HepG2 (cell line): ENCODE data around the gene ARTN. TPM values are rescaled to one million over a fixed set of nuclear protein-coding genes. Genes with fewer than 3 reads are reported as not detected.

Experiments used
- KDM3A ChIP-seq: IDR thresholded peaks from 2 replicates; pipeline ENCODE4 v1.6.1; 2018; ENCODE audit warnings: low read depth, missing compliant biosample characterization
- MIXL1 ChIP-seq: IDR thresholded peaks from 2 replicates; pipeline ENCODE4 v1.6.1; 2016
- MYC ChIP-seq: sonication (generic); formaldehyde crosslinking; IDR thresholded peaks from 2 replicates; pipeline ENCODE4 v1.9.0; 2021; ENCODE audit warnings: missing genetic modification reagents, borderline replicate concordance
- STAG1 ChIP-seq: sonication (generic); formaldehyde crosslinking; IDR thresholded peaks from 2 replicates; pipeline ENCODE4 v1.4.0; 2020; ENCODE audit warnings: missing genetic modification reagents
- ZNF24 ChIP-seq: fragments of 450-650 bp; IDR thresholded peaks from 2 replicates; pipeline ENCODE4 v1.6.1; 2017; ENCODE audit warnings: antibody characterized with exemption, mild to moderate bottlenecking
- ZNF451 ChIP-seq: sonication (generic); formaldehyde crosslinking; IDR thresholded peaks from 2 replicates; pipeline ENCODE4 v1.5.0; 2020; ENCODE audit warnings: mild to moderate bottlenecking, missing genetic modification reagents
- ZSCAN20 ChIP-seq: sonication (generic); formaldehyde crosslinking; IDR thresholded peaks from 2 replicates; pipeline ENCODE4 v1.4.0; 2020; ENCODE audit warnings: missing genetic modification reagents, mild to moderate bottlenecking, borderline replicate concordance
- polyA plus RNA-seq, 8 experiments: library from polyadenylated mRNA; depleted of rRNA in 3 of 8; stranded (reverse) in 7 of 8; unstranded in 1 of 8; fragments of >200 nt; fragmentation: Illumina TruSeq in 4 of 8; extraction: Trizol in 4 of 8; gene quantifications; 2 replicates each; pipeline versions ENCODE4 v1.2.1 to v1.2.3, GENCODE V29; 2011 to 2016; ENCODE audit warnings: low read depth in 4 of 8, missing spikeins in 1 of 8, mixed read lengths in 1 of 8; ENCODE audit not compliant: insufficient read depth in 1 of 8
- total RNA-seq, 5 experiments: library from RNA; depleted of rRNA; stranded (reverse); fragments of >200 nt; fragmentation: Illumina TruSeq; extraction: Trizol; gene quantifications; 2 replicates each; pipeline ENCODE4 v1.2.3, GENCODE V29; 2016; ENCODE audit warnings: low read depth in 1 of 5
- TF ChIP-seq, protein P1 (sequence below): sonication (generic); formaldehyde crosslinking; IDR thresholded peaks from 2 replicates; pipeline ENCODE4 v1.9.0; 2021; ENCODE audit warnings: missing genetic modification reagents, borderline replicate concordance
- TF ChIP-seq, protein P2 (sequence below): sonication (generic); formaldehyde crosslinking; IDR thresholded peaks from 2 replicates; pipeline ENCODE4 v1.5.0; 2020; ENCODE audit warnings: mild to moderate bottlenecking, missing genetic modification reagents, borderline replicate concordance
- TF ChIP-seq, protein P3 (sequence below): sonication (generic); formaldehyde crosslinking; IDR thresholded peaks from 2 replicates; pipeline ENCODE4 v1.4.0; 2020; ENCODE audit warnings: missing genetic modification reagents
- TF ChIP-seq, protein P4 (sequence below): sonication (generic); formaldehyde crosslinking; IDR thresholded peaks from 2 replicates; pipeline ENCODE4 v1.4.0; 2020; ENCODE audit warnings: missing genetic modification reagents
- TF ChIP-seq, protein P5 (sequence below): sonication (generic); formaldehyde crosslinking; IDR thresholded peaks from 2 replicates; pipeline ENCODE4 v1.5.0; 2020; ENCODE audit warnings: missing genetic modification reagents, mild to moderate bottlenecking, borderline replicate concordance

ARTN gene
- total and polyA plus RNA-seq, 2 of the 13 experiments (the other 11 are each of a cell fraction or from before 2014, with no cell fraction given), result 0.11 to 0.62 TPM

DNA sequence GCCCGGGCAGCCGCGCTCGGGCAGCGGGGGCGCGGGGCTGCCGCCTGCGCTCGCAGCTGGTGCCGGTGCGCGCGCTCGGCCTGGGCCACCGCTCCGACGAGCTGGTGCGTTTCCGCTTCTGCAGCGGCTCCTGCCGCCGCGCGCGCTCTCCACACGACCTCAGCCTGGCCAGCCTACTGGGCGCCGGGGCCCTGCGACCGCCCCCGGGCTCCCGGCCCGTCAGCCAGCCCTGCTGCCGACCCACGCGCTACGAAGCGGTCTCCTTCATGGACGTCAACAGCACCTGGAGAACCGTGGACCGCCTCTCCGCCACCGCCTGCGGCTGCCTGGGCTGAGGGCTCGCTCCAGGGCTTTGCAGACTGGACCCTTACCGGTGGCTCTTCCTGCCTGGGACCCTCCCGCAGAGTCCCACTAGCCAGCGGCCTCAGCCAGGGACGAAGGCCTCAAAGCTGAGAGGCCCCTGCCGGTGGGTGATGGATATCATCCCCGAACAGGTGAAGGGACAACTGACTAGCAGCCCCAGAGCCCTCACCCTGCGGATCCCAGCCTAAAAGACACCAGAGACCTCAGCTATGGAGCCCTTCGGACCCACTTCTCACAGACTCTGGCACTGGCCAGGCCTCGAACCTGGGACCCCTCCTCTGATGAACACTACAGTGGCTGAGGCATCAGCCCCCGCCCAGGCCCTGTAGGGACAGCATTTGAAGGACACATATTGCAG lies 3.0 kb downstream of the ARTN start (continued):
- TF ChIP-seq ZNF451, result no peak
- no peak for TF ChIP-seq ZNF24
- TF ChIP-seq MYC (CRISPR knock-in tag), result no peak
- peak; percentile 18; the same call in 1 of the 2 replicates for TF ChIP-seq KDM3A (CRISPR knock-in tag)
- TF ChIP-seq, protein P1, sequence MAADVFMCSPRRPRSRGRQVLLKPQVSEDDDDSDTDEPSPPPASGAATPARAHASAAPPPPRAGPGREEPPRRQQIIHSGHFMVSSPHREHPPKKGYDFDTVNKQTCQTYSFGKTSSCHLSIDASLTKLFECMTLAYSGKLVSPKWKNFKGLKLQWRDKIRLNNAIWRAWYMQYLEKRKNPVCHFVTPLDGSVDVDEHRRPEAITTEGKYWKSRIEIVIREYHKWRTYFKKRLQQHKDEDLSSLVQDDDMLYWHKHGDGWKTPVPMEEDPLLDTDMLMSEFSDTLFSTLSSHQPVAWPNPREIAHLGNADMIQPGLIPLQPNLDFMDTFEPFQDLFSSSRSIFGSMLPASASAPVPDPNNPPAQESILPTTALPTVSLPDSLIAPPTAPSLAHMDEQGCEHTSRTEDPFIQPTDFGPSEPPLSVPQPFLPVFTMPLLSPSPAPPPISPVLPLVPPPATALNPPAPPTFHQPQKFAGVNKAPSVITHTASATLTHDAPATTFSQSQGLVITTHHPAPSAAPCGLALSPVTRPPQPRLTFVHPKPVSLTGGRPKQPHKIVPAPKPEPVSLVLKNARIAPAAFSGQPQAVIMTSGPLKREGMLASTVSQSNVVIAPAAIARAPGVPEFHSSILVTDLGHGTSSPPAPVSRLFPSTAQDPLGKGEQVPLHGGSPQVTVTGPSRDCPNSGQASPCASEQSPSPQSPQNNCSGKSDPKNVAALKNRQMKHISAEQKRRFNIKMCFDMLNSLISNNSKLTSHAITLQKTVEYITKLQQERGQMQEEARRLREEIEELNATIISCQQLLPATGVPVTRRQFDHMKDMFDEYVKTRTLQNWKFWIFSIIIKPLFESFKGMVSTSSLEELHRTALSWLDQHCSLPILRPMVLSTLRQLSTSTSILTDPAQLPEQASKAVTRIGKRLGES, result no peak
- TF ChIP-seq, protein P2, sequence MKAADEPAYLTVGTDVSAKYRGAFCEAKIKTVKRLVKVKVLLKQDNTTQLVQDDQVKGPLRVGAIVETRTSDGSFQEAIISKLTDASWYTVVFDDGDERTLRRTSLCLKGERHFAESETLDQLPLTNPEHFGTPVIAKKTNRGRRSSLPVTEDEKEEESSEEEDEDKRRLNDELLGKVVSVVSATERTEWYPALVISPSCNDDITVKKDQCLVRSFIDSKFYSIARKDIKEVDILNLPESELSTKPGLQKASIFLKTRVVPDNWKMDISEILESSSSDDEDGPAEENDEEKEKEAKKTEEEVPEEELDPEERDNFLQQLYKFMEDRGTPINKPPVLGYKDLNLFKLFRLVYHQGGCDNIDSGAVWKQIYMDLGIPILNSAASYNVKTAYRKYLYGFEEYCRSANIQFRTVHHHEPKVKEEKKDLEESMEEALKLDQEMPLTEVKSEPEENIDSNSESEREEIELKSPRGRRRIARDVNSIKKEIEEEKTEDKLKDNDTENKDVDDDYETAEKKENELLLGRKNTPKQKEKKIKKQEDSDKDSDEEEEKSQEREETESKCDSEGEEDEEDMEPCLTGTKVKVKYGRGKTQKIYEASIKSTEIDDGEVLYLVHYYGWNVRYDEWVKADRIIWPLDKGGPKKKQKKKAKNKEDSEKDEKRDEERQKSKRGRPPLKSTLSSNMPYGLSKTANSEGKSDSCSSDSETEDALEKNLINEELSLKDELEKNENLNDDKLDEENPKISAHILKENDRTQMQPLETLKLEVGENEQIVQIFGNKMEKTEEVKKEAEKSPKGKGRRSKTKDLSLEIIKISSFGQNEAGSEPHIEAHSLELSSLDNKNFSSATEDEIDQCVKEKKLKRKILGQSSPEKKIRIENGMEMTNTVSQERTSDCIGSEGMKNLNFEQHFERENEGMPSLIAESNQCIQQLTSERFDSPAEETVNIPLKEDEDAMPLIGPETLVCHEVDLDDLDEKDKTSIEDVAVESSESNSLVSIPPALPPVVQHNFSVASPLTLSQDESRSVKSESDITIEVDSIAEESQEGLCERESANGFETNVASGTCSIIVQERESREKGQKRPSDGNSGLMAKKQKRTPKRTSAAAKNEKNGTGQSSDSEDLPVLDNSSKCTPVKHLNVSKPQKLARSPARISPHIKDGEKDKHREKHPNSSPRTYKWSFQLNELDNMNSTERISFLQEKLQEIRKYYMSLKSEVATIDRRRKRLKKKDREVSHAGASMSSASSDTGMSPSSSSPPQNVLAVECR, result peak; percentile 52
- TF ChIP-seq, protein P3, sequence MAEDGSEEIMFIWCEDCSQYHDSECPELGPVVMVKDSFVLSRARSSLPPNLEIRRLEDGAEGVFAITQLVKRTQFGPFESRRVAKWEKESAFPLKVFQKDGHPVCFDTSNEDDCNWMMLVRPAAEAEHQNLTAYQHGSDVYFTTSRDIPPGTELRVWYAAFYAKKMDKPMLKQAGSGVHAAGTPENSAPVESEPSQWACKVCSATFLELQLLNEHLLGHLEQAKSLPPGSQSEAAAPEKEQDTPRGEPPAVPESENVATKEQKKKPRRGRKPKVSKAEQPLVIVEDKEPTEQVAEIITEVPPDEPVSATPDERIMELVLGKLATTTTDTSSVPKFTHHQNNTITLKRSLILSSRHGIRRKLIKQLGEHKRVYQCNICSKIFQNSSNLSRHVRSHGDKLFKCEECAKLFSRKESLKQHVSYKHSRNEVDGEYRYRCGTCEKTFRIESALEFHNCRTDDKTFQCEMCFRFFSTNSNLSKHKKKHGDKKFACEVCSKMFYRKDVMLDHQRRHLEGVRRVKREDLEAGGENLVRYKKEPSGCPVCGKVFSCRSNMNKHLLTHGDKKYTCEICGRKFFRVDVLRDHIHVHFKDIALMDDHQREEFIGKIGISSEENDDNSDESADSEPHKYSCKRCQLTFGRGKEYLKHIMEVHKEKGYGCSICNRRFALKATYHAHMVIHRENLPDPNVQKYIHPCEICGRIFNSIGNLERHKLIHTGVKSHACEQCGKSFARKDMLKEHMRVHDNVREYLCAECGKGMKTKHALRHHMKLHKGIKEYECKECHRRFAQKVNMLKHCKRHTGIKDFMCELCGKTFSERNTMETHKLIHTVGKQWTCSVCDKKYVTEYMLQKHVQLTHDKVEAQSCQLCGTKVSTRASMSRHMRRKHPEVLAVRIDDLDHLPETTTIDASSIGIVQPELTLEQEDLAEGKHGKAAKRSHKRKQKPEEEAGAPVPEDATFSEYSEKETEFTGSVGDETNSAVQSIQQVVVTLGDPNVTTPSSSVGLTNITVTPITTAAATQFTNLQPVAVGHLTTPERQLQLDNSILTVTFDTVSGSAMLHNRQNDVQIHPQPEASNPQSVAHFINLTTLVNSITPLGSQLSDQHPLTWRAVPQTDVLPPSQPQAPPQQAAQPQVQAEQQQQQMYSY (CRISPR knock-in tag), result 0 out of 2 replicates have a peak, but pooled peaks have one; percentile 9
- TF ChIP-seq, protein P4, sequence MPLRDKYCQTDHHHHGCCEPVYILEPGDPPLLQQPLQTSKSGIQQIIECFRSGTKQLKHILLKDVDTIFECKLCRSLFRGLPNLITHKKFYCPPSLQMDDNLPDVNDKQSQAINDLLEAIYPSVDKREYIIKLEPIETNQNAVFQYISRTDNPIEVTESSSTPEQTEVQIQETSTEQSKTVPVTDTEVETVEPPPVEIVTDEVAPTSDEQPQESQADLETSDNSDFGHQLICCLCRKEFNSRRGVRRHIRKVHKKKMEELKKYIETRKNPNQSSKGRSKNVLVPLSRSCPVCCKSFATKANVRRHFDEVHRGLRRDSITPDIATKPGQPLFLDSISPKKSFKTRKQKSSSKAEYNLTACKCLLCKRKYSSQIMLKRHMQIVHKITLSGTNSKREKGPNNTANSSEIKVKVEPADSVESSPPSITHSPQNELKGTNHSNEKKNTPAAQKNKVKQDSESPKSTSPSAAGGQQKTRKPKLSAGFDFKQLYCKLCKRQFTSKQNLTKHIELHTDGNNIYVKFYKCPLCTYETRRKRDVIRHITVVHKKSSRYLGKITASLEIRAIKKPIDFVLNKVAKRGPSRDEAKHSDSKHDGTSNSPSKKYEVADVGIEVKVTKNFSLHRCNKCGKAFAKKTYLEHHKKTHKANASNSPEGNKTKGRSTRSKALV, result peak; percentile 98
- TF ChIP-seq MIXL1 (CRISPR knock-in tag), result no peak
- peak; percentile 71; the same call in 1 of the 2 replicates for TF ChIP-seq ZSCAN20 (CRISPR knock-in tag)
- no peak for TF ChIP-seq STAG1 (CRISPR knock-in tag)
- TF ChIP-seq, protein P5, sequence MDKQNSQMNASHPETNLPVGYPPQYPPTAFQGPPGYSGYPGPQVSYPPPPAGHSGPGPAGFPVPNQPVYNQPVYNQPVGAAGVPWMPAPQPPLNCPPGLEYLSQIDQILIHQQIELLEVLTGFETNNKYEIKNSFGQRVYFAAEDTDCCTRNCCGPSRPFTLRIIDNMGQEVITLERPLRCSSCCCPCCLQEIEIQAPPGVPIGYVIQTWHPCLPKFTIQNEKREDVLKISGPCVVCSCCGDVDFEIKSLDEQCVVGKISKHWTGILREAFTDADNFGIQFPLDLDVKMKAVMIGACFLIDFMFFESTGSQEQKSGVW (CRISPR knock-in tag), result no peak
